Raji (cell line): ENCODE results near the gene CC2D1A.

Experiments used
- POLR2A ChIP-seq: IDR thresholded peaks from 2 replicates; pipeline ENCODE4 v1.6.1; 2011; ENCODE audit warnings: low read depth, low read length, control low read depth; ENCODE audit not compliant: insufficient read depth

Gene CC2D1A

DNA sequence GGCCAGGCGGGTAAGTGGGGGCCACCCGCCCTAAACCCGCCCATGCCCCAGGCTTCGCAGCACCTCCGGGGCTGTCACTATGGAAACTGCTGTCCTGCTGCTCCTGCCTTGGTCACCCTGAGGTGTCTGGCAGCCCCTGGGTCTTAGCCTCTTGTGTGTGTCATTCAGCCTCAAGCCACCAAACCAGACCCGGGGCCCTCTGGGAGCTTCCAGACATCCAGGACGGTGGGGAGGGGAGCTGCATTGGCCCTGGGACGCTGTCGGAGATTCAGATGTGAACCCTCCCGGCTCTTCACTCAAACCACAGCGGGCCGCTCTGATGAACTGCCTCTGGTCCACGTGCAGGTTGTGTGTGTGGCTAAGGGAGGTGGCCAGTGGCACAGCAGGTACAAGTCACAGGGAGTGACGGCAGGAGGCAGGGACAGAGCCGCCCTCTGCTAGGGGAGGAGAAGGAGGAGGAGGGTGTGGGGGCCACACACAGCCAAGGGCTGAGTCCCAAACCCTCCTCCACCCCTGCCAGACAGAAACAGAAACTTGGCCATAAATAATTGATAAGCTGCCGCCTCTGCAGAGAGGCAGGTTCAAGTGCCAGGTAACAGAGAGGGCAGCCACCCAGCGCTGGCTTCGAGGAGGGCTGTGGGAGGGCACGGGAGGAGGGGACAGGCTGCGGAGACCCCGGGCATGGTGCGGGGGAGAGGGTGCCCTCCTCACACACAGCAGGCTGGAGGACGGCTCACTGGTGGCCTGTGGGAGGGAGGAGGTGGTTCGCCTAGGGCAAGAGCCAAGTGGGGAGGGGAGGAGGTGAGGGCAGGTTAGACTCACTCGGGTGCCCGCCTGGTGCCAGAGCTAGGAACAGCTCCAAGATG lies 21.0 kb upstream of the CC2D1A start:
- TF ChIP-seq POLR2A = no peak

DNA sequence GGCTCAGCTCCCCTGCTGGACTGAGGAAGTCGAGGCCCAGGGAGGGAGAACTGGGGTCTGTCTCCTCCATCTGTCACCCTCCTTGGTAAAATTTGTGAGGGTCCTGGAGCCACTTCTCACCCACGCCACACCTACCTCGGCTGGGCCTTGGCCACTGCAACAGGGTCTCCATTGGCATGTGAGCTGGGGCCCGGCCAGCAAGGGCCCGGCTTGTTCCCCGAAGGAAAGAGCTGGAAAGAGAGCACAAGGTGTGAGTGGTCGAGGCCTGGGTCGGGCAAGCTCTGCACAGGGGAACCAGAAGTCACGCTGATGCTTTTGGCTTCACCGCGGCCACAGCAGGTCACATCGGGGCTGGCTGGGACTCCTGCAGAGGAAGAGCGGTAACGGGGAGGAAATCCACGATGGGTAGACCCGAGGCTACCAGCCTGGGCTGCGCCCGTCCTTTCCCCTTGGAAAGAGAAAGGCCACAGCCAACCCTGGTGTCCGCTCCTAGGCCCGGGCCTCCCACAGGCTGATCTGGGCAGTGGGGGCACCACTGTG lies 20.1 kb upstream of the CC2D1A start:
- TF ChIP-seq POLR2A = no peak

DNA sequence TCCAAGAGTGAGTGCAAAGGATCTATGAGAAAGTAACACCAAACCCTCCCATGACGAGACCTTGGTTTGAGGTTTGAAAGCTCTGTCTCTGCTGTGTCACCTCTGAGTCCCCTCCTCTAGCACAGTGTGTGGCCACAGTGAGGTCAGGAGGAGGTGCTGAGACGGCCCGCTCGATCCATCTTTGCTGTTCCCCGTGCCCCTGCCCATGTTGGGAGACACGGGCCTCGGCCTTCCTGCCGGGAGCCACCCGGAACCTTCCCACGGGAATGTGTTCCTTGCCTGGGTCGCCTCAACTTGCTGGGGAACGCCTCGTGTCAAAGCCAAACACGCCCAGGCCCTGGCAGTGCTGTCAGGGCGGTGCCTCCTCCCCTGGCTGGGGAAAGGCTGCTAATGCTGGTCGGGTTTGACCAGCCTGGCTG lies 19.0 kb upstream of the CC2D1A start:
- TF ChIP-seq POLR2A = no peak

DNA sequence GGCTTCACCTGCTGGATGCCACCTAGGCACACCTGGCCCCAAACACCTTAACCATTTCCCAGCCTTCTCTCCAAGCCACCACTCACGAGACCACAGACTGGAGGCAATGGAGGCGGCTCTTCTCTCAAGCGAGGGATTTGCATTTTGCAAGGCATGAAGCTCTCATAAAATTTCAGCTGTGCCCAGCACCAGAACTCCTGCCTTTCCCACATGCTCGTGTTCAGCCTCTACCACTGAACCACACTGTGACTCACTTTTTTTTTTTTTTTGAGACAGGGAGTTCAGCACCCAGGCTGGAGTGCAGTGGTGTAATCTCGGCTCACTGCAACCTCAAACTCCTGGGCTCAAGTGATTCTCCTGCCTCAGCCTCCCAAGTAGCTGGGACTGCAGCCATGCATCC lies 18.5 kb upstream of the CC2D1A start:
- TF ChIP-seq POLR2A = no peak

DNA sequence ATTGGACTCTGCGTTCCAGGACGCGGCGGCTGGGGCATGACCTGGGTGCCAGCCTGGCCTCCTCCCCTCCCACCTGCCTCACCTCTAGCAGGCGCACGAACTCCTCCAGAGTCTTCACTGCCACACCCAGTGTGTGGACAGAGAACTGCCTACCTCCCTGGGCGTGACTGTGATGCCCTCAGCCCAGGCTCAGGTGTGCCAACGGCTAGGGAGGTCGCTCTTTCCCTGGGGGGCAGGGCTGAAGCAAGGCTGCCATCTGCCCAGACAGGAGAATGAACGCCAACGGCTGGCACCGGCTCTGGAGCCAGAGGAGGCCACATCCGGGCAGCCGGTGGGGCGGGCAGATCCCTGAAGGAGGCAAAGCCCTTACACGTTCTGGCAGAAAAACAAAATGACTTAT lies 17.7 kb upstream of the CC2D1A start:
- no peak for TF ChIP-seq POLR2A

DNA sequence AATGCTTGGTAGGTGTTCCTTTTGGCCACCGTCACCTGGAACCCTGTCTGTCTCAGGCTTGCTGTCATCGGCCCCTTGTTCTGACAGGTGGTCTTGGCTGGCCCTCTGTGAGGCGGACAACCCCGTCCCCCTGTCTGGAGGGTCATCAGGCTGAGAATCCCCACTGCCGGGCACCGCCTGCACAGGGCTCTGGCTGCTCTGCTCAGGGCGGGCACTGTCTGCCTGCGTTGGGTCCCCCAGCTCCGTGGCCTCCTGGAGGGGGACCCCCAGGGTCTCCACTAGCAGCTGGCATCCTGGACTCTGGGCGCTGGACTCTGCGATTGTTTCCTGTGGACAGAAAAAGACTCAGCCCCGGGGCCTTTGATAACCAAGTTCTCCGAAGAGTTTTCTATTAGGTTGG lies 15.9 kb upstream of the CC2D1A start:
- no peak for TF ChIP-seq POLR2A

DNA sequence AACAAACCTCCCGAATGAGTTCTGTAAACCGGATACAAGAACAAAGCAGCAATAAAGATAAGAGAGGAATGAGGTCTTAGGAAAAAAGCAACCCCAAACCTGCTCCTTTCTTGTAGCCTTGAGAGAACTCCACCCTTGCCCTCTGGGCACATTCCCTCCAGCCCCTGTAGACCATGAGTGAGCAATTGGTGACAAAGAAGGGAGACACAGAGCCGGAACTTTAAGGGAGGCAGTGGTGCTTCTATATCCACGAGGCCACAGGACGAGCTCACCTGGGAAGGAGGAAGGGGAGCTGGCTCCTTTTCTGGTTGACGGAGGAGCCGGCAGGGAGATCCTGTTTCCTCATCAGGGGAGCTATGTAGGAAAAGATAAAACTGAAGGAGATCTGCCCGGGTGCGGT lies 13.1 kb upstream of the CC2D1A start:
- no peak for TF ChIP-seq POLR2A

DNA sequence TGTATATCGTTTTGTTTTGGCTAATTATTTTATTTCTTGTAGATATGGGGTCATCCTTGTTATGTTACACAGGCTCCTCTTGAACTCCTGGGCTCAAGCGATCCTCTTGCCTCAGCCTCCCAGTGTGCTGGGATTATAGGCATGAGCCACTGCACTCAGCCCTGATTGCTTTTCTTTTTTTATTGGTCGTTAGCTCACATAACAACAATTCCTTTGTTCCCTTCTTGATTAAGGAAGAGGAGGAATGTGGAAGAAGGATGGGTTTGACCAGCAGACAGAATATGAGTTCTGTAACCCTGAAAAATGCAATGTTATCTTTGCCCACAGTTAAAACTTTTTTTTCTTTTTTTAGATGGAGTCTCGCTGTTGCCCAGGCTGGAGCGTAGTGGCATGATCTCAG lies 11.4 kb upstream of the CC2D1A start:
- TF ChIP-seq POLR2A = no peak

DNA sequence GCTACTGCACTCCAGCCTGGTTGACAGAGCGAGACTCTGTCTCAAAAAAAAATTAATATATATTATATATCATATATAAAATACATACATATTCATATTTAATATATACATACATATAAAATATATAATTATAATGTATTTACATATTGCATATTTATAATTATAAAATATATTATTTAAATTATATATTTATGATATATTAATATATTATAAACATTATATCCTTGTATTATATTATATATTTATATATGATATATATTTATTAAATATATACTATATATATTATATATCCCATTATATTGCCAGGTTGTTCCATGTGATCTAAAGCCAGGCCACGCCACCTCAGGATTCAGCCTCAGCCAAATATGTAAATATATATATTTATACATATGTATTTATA lies 9.8 kb upstream of the CC2D1A start:
- TF ChIP-seq POLR2A = no peak

DNA sequence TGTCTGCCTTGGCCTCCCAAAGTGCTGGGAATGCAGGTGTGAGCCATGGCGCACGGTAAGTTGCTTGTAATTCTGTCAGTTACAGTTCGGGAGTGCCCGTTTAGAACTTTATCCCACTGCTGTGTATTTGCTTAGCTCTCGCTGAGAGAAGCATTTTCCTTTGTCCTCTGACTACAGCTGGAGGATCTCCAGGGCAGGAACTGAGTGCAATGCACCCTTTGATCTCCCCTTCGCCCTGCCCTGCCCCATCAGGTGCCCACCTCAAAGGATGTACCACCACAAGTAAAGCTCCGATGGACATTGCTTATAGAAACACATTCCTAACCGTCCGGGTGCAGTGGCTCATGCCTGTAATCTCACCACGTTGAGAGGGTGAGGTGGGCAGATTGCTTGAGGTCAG lies 6.6 kb upstream of the CC2D1A start:
- no peak for TF ChIP-seq POLR2A

DNA sequence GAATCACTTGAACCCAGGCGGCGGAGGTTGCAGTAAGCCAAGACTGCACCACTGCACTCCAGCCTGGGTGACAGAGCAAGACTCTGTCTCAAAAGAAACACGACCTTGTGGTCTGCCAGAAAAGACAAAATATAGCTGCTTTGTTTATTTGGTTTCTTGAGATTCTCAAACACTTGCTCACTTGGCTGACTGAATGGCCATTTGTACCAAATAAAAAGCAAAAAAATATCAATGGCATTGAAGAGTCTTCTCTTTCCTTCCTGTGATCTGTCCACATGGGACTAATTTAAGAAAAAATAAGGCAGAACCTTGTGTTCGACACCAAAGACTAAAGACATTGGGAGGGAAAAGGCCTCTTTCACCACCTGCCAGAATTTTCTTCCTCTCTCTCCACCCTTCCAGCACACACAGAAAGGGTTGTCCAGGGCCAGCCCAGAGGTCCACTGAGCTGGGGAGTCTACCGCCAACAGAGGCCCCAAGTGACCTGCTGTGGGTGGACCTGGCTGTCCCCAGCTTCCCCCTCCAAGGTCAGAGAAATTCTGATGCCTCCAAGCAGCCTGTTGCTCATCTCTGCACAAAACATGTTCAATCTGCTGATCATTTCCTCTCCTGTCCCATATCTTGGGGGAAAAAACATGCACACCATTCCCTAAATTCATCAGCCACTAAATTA lies 6.0 kb upstream of the CC2D1A start:
- TF ChIP-seq POLR2A = no peak

DNA sequence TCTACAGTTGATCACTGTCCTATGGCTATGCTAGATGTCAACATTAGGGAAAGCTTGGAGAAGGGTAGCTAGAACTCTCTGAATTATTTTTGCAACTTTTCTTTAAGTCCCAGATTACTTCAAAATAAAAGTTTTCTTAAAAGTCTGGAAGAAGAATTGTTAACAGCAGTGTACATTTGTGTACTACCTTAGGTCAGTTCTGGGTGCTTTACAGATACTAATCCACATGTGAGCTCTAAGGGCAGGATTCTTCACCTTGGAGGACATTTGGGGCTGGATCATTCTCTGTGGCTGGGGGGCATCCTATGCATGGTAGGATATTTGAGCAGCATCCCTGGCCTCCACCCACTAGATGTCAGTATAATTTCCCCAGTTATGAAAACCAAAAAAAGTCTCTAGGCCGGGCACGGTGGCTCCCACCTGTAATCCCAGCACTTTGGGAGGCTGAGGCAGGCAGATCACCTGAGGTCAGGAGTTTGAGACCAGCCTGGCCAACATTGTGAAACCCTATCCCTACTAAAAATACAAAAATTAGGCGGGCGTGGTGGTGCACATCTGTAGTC lies 2.9 kb upstream of the CC2D1A start:
- no peak for TF ChIP-seq POLR2A

DNA sequence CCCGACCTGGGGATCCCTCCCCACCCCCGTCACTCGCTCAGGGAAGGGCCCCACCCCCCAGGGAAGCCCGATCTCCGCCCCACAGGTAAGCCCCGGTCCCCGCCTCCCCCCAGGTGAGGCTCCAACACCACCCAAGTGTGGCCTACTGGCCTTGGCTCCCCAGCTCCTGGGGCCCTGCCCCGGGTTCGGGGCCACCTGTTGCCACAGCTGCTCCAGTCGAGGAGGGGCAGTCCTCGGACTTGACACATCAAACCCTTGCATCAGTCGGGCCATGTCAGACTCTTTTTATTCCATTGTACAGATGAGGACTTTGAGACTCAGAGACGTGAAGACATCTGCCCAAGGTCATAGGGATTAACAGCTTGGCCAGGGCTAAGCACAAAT lies 512 bp downstream of the CC2D1A start:
- TF ChIP-seq POLR2A = no peak

DNA sequence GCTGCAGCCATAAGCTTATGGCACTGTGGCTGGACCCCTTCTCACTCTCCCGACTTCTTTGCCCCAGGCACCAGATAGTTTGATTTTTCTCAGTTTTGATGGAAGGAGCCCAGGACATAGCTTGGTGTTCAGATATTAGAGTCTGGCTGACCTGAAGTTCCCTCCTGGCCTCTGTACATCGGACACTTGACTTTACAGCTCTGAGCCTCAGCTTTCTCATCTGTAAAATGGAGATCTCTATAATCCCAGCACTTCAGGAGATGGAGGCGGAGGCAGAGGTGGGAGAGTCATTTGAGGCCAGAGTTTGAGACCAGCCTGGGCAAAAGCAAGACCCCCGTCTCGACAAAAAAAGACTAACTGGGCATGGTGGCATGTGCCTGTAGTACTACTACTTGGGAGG lies 909 bp downstream of the CC2D1A start:
- TF ChIP-seq POLR2A = no peak

DNA sequence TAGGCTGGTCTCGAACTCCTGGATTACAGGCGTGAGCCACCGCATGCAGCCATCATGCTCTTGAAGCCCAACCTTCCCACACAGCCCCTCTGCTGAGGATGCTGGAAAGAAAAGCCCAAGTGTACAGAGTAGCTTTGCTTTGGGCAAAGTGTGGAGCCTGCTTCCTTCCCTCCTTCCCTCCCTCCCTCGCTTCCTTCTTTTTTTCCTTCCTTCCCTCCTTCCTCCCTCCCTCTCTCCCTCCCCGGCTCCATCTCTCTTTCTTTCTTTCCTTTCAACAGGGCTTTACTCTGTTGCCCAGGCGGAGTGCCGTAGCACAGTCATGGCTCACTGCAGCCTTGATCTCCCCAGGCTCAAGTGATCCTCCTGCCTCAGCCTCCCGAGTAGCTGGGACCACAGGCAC lies 2.7 kb downstream of the CC2D1A start:
- no peak for TF ChIP-seq POLR2A

DNA sequence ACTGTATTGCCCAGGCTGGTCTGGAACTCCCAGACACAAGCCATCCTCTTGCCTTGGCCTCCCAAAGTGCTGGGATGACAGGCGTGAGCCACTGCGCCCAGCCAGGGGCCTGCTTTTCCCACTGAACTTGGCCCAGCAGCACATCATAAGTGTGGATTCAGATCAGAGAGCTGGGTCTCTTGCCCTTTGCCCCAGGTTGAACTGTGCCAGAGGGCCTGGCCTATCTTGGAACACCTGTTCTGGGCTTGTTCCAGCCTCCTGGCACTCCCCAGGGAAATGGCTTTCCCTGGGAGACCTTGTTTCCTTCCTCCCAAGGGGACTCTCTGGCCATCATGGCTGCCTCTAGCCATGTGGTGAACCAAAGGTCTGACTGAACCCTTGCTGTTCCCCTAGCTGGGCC lies 3.4 kb downstream of the CC2D1A start:
- TF ChIP-seq POLR2A = no peak
